Left lung (tissue), 10 donors: Measurements from ENCODE around the gene PLIN3. TPM values are rescaled to one million over a fixed set of nuclear protein-coding genes. Genes with fewer than 3 reads are reported as not detected.
A peak's percentile ranks its signal among the peaks of the same experiment; 100 is the strongest.

Experiments
- ATAC-seq: fragments of 200-7000 bp; cut with Tn5 transposase; one replicate; pipeline ENCODE4 v1.9.1; 2020; ENCODE audit warnings: moderate library complexity
- DNase-seq, 4 donors: peaks; one replicate each; pipeline ENCODE4 v3.0.0-alpha.2; 2013 to 2020
- H3K27ac ChIP-seq, 2 donors: fragments of 200-600 bp; sonication (generic) in 1 of 2; one replicate each; pipeline versions ENCODE4 v1.5.0 to v1.8.0; 2020 to 2021
- H3K27me3 ChIP-seq, 2 donors: fragments of 200-600 bp; sonication (generic) in 1 of 2; one replicate each; pipeline versions ENCODE4 v1.5.0 to v1.8.0; 2020 to 2021
- H3K36me3 ChIP-seq, 2 donors: fragments of 200-600 bp; sonication (generic) in 1 of 2; one replicate each; pipeline versions ENCODE4 v1.5.0 to v1.8.0; 2020 to 2021
- H3K4me1 ChIP-seq, 2 donors: fragments of 200-600 bp; one replicate each; pipeline ENCODE4 v1.8.0; 2021
- H3K4me3 ChIP-seq, 2 donors: fragments of 200-600 bp; sonication (generic) in 1 of 2; one replicate each; pipeline versions ENCODE4 v1.5.0 to v1.8.0; 2020 to 2021; ENCODE audit warnings: mild to moderate bottlenecking in 1 of 2
- H3K9me3 ChIP-seq, 2 donors: fragments of 200-600 bp; sonication (generic) in 1 of 2; one replicate each; pipeline versions ENCODE4 v1.5.0 to v1.8.0; 2020 to 2021
- intact Hi-C, 2 donors: fragments of 100-400 bp; cut with DNase I; formaldehyde crosslinking; loops; one replicate each; pipeline versions ENCODE4 v1.11.2 to v1.14.2; 2022
- polyA plus RNA-seq, 6 donors: library from polyadenylated mRNA; unstranded; fragments of 120-200 nt; gene quantifications; one replicate each; pipeline ENCODE4 v1.2.1, GENCODE V29; 2013; ENCODE audit not compliant: insufficient read length in 6 of 6
- total RNA-seq, 2 donors: library from RNA; stranded (reverse); fragmentation: NEBNext Ultra II Directional; extraction: Animal tissue kit (Norgen Biotek cat#: 25700); gene quantifications; one replicate each; pipeline ENCODE4 v1.2.1, GENCODE V29; 2021
- TF ChIP-seq, protein P1 (sequence below), 2 donors: fragments of 200-600 bp; sonication (generic) in 1 of 2; IDR thresholded peaks; one replicate each; pipeline versions ENCODE4 v1.5.0 to v1.8.0; 2021; ENCODE audit warnings: antibody characterized with exemption in 2 of 2
- donor health status: DM: no; HTN: yes; CAD: no.
- donor health status: DM: no; HTN: no; CAD: no.

Gene PLIN3
- total and polyA plus RNA-seq, 8 donors = 37.9 to 71.7 (median 47.7) TPM

DNA sequence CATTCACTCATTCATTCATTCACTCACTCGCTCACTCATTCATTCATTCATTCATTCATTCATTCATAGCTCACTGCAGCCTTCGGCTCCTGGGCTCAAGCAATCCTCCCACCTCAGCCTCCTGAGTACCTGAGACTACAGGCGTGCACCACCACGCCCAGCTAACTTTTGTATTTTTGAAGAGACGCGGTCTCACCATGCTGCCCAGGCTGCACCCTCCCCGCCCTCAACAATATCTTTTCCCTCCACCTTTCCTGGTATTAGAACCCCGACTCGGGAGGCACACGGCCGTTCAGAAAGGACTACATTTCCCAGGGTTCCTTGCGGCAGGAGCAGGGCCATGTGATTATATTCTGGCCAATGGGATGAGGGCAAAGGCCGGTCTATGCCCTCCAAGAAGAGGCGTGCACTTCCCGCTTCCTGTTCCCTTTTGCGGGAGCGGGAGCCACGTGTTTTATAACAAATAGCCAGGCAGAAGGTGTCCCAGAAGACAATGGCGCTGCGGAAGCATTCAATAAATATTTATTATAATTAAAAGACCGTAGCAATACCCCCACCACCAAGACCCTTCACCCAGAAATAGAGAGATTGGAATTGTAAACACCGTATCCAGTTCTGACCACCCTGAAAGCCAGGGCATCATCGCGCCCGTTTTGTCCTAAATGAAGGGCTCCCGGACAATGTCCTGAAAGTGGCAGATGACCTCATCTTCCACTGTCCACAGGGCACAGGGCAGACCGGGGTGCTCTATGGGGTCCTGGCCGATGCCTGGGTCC, 51.9 kb downstream of the PLIN3 start:
- Histone ChIP-seq H3K4me3 (peak overlapping the region in 1 of 2 donors; percentile 27), H3K36me3 (peaks cover 0 to 41% of the 10 kb centered on the region in 2 donors), H3K27me3 (no peaks in the 10 kb centered on the region), H3K4me1 (peaks cover 0 to 57% of the 10 kb centered on the region in 2 donors), H3K9me3 (no peaks in the 10 kb centered on the region), H3K27ac (peak overlapping the region in 1 of 2 donors; percentile 75)
- intact Hi-C loops = no loop called here
- ATAC-seq (peak; percentile 91), DNase-seq (peak; percentile 78 to 92 (median 90))
- TF ChIP-seq, protein P1, sequence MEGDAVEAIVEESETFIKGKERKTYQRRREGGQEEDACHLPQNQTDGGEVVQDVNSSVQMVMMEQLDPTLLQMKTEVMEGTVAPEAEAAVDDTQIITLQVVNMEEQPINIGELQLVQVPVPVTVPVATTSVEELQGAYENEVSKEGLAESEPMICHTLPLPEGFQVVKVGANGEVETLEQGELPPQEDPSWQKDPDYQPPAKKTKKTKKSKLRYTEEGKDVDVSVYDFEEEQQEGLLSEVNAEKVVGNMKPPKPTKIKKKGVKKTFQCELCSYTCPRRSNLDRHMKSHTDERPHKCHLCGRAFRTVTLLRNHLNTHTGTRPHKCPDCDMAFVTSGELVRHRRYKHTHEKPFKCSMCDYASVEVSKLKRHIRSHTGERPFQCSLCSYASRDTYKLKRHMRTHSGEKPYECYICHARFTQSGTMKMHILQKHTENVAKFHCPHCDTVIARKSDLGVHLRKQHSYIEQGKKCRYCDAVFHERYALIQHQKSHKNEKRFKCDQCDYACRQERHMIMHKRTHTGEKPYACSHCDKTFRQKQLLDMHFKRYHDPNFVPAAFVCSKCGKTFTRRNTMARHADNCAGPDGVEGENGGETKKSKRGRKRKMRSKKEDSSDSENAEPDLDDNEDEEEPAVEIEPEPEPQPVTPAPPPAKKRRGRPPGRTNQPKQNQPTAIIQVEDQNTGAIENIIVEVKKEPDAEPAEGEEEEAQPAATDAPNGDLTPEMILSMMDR (IDR thresholded peaks at IDR 0.05) = no peak

DNA sequence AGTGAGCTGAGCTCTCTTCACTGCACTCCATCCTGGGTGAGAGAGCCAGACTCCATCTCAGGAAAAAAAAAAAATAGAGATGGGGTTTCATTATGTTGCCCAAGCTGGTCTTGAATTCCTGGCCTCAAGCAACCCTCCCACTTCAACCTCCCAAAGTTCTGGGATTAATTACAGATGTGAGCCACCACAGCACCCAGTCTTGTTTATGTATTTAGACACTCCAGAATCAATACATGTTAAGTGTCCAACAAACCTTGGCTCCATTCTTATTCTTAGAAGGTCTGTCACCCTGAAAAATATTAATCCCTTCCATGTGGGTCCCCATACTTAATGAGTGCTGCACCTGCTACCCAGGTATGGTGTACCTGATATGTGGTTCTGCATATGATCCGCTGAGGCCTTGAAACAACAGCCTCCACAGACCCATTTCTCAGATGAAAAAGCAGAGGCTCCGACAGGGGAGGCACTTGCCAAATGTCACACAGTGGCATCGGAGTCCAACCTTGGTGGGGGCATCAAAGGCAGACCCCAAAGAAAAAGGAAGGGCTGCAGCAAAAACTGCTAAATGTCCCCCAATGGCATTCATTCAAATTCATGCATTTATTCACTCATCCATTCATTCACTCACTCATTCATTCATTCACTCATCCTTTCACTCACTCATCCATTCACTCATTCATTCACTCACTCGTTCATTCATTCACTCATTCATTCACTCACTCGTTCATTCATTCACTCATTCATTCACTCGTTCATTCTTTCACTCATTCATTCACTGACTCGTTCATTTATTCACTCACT, 52.6 kb downstream of the PLIN3 start:
- Histone ChIP-seq H3K27me3 (no peaks in the 10 kb centered on the region), H3K4me3 (peak overlapping the region in 1 of 2 donors; percentile 27), H3K9me3 (no peaks in the 10 kb centered on the region), H3K4me1 (peaks cover 0 to 64% of the 10 kb centered on the region in 2 donors), H3K36me3 (peaks cover 0 to 39% of the 10 kb centered on the region in 2 donors), H3K27ac (peak overlapping the region in 1 of 2 donors; percentile 75)
- intact Hi-C loops = loop anchor here in 1 of 2 donors (5.0 kb wide), 1 partner anchor 37 kb away; no protein-coding TSS in a partner anchor
- no peak for ATAC-seq
- no peak for DNase-seq
- TF ChIP-seq, protein P1 (IDR thresholded peaks at IDR 0.05) = no peak

DNA sequence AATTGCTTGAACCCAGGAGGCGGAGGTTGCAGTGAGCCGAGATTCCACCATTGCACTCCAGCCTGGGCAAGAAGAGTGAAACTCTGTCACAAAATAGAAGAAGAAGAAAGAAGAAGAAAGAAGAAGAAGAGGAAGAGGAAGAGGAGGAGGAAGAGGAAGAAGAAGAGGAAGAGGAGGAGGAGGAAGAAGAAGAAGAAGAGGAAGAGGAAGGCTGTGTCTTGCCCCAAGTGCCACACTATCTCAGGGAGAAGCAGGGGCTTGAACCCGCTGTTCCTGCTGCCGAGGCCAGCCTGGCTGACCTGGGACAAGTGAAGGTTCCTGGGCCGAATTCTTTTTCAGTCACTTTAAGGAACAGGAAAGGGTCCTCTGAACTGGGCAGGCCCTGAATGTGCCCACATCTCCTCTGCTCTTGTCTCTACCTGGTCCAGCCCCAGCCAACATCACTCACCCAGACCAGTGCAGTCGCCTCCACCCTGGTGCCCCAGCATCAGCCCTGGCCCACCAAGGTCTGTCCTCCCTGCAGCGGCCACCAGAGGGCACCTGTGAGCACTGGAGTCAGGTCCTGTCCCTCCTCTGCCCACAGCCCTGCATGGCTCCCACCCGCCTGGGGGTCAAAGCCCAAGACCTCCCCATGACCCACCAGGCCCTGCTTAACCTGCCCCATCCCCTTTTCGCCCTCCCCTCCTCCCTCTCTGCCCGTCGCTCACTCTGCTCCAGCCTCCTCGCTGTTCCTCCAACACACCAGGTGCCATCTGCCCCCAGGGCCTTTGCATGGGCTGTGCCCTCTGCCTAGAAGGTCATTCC, 55.9 kb downstream of the PLIN3 start:
- TF ChIP-seq, protein P1 (IDR thresholded peaks at IDR 0.05) = peak; percentile 80 to 89

DNA sequence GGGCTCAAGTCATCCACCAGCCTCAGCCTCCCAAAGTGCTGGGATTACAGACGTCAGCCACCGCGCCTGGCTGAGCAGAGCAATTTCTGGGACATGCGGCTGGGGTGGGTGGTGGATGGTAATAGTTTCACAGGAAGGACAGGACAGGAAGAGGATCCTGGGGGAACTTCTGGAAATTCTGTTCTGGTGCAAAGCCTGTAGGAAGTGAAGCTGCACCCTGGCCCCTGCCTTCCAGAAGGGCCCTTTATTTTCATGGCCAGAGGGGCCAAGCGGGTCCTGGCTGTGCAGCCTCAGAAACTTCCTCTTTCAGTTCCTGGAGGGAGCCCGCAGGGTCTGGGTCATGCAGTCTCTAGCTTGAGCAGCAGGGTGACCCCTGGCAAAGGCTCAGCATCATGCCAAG, 60.3 kb downstream of the PLIN3 start:
- Histone ChIP-seq H3K27ac (peak overlapping the region; percentile 53 to 76), H3K9me3 (no peaks in the 10 kb centered on the region), H3K4me1 (peaks cover 0 to 52% of the 10 kb centered on the region in 2 donors), H3K27me3 (no peaks in the 10 kb centered on the region), H3K4me3 (no peak overlapping the region), H3K36me3 (no peaks in the 10 kb centered on the region)
- DNase-seq (peak in 2 of 4 donors; percentile 78 to 79), ATAC-seq (peak; percentile 35)
- TF ChIP-seq, protein P1 (IDR thresholded peaks at IDR 0.05) = no peak
- intact Hi-C loops = loop anchor here in 1 of 2 donors (10.0 kb wide), 1 partner anchor 228 kb away; no protein-coding TSS in a partner anchor

More for the DNA sequence above, 55.9 kb downstream of the PLIN3 start:
- intact Hi-C loops = loop anchor here in 1 of 2 donors (5.0 kb wide), 1 partner anchor 41 kb away; no protein-coding TSS in a partner anchor
- Histone ChIP-seq H3K36me3 (peaks cover 0 to 6% of the 10 kb centered on the region in 2 donors), H3K27ac (peak overlapping the region in 1 of 2 donors; percentile 91), H3K9me3 (no peaks in the 10 kb centered on the region), H3K4me1 (peaks cover 0 to 92% of the 10 kb centered on the region in 2 donors), H3K27me3 (no peaks in the 10 kb centered on the region), H3K4me3 (no peak overlapping the region)
- ATAC-seq (peak; percentile 58), DNase-seq (peak in 3 of 4 donors; percentile 53 to 95 (median 83))
